Omental fat pad (tissue), 4 donors: ENCODE results near the gene BICRAL. TPM values are rescaled to one million over a fixed set of nuclear protein-coding genes. Genes with fewer than 3 reads are reported as not detected.
"Not testable (repeated sequence)": the region's sequence is repeated elsewhere in the genome, so short reads cannot be mapped to it uniquely, and the experiment has no call there.

ENCODE experiments used
- ATAC-seq: fragments of 150-250 bp; one replicate; pipeline ENCODE4 v1.9.1; 2016; ENCODE audit warnings: mild to moderate bottlenecking, moderate library complexity; ENCODE audit not compliant: low FRiP score
- DNase-seq: peaks from one replicate; pipeline ENCODE4 v3.0.0-alpha.2; 2019; ENCODE audit warnings: low spot score
- CTCF ChIP-seq, 3 donors: fragments of 450-650 bp; IDR thresholded peaks; one replicate each; pipeline ENCODE4 v1.5.1; 2016 to 2017; ENCODE audit warnings: antibody characterized with exemption in 3 of 3, mild to moderate bottlenecking in 3 of 3, moderate library complexity in 2 of 3
- total RNA-seq, 4 donors: library from RNA; depleted of rRNA; stranded (reverse); fragments of >200 nt; gene quantifications; one replicate each; pipeline ENCODE4 v1.1.0, GENCODE V29; 2016

BICRAL gene
- total RNA-seq, 4 donors from 2014 or later = 7.6 to 18.8 (median 12.9) TPM

- no peak for ATAC-seq
- no peak for DNase-seq
- no peak for TF ChIP-seq CTCF (IDR thresholded peaks at IDR 0.05)
Measured at GRCh38 chr6:42889815-42890214, 108.0 kb downstream of the BICRAL start.

GRCh38 chr6:42890311-42891198, 108.7 kb downstream of the BICRAL start:
- no peak for TF ChIP-seq CTCF (IDR thresholded peaks at IDR 0.05)
- ATAC-seq = peak; percentile 99
- peak; percentile 59 for DNase-seq

GRCh38 chr6:42891199-42891722, 109.4 kb downstream of the BICRAL start:
- TF ChIP-seq CTCF (IDR thresholded peaks at IDR 0.05) = no peak
- ATAC-seq (peak; percentile 4), DNase-seq (no peak)

GRCh38 chr6:42894041-42894828, 112.4 kb downstream of the BICRAL start:
- DNase-seq = peak; percentile 6
- not testable (repeated sequence) for ATAC-seq

GRCh38 chr6:42896178-42896719, 114.4 kb downstream of the BICRAL start:
- ATAC-seq = no peak

GRCh38 chr6:42898891-42899361, 117.1 kb downstream of the BICRAL start:
- TF ChIP-seq CTCF (IDR thresholded peaks at IDR 0.05) = peak in 2 of 3 donors; percentile 4 to 53
- DNase-seq = peak; percentile 73
- ATAC-seq = no peak

More at GRCh38 chr6:42896178-42896719, 114.4 kb downstream of the BICRAL start:
- TF ChIP-seq CTCF (IDR thresholded peaks at IDR 0.05) = no peak
- peak; percentile 17 for DNase-seq

GRCh38 chr6:42899871-42900270, 118.0 kb downstream of the BICRAL start:
- no peak for ATAC-seq
- DNase-seq = no peak
- no peak for TF ChIP-seq CTCF (IDR thresholded peaks at IDR 0.05)
